Stimulated activated CD8-positive, alpha-beta memory T cell treated with anti-CD3 and anti-CD28 coated beads, Interleukin-2, amount 100 ng/mL, for 1 hour (primary cell): ENCODE measurements around the gene C4orf50.

Source experiments
- DNase-seq, 2 donors: peaks; one replicate each; pipeline ENCODE4 v3.0.0-alpha.2; 2020; ENCODE audit warnings: low read depth in 2 of 2

C4orf50 gene

DNA sequence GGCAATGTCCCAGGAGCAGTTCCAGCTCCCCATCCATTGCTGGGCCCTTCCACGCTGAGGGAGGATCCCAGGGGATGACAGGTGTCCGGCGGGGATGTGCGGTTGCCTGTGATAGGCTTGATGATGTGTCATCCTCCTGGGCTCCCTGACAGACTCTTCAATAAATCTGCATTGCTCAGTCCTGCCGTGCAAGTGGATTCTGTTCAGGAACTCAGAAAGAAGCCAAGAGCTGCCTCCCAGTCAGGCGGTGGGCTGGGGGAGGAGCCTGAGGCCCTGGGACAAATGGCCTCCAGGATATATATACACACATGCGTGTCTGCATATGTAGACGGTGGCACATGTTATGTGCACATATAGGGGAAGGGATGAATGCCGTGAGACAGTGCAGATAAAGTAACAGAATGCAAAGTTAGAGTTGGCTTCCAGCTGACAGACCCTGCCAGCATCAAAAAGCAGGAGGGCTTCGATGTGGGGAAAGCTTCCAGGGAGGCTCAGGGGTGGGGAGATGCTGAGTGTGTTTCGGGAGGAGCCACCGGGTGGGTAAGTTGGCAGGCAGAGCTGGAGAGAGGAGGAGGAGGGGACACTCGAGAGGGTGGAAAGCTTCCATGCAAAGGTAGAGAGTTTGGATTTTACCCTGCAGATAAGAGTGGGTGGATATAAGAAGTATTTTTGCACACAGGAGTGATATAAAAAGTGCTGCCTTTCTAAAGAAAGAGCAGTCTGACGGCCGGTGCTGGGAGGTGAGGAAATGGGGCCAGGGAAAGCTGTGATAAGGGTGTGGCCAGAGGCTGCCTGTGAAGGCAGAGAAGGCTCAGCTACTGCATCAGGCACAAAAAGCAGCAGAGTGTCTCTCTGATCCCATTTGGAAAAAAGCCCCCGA is 96.9 kb downstream of the C4orf50 start:
- no peak for DNase-seq

DNA sequence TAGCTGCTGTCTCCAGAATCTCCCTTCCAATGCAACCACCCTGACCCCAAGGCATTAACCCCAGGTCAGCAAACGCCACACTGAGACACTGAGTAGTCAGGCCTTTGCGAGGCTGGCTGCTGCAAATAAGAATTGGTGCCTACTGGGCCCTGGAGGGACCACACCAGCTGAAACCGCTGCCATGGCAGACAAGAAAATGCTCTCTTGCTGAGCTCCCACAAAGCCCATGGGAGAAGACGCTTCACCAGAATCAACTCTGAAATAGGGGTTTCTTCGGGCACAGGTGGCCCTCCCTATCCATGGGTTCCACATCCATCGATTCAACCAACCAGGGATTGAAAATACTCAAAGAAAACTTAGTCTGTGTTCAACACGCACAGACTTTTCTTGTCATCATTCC is 98.7 kb downstream of the C4orf50 start:
- DNase-seq = no peak

DNA sequence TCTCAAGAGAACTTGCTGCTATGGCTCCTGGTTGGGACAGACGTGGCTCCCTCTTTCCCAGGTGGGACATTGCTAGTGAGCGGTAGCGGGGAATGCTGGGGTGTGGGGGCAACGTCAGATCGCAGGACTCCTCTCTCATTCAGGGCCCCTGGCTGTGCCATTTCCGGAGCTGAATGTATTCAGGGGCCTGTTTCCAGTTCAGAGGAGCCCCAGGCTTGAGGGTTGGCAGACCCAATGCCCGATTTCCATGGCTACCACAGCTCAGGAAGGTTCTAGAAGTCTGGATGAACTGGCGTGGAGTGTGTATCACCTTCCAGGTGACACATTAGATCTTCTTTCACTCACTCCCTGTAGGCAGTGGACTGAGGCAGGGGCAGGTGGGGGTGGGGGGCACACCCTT is 99.2 kb downstream of the C4orf50 start:
- DNase-seq = no peak

DNA sequence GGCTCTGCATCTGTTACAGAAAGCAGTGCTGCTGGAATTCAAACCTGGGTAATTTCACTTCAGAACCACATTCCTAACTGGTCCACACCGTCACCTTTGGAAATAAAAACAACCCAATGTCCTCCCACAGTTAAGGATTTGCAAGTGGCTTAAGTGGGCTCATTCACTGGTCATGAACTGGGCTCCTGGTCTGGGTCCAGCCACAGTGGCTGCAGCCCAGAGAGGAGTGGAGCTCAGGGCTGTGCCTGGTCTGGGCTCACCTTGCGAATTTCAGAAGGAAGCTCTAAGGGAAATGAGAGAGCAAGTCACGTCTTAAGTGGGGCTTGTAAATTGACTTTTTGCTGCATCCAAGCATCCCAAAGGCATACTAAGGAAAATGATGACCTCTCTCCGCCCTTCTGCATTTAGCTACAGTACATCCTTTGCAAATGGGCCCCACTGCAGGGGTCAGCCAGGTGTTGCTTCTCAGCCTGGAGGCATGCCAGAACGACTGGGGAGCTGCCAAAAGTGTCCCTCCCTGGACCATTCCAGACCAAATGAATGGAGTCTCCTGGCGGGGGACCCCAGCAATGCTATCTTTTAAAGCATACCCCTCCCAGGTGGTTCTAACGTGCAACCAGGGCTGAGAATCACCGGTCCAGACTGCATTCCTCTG is 99.8 kb downstream of the C4orf50 start:
- no peak for DNase-seq

DNA sequence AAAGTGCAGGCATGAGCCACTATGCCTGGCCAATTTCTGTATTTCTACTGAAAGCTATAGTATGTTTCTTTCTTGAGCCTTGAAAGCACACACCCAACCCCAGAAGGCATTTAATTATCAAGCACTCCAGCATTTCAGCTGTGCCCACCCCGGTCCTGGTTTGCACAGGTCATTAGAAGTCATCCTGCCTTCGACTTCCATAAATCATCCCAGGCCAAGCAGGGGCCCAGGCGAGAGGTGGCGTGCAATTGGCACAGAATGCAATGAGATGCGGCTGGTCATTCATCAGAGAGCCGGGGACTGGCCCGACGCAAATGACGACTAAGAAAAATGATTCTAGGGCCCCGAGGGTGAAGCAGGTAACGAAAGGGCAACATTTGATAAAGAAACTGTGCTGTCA is 100.6 kb downstream of the C4orf50 start:
- DNase-seq = no peak

DNA sequence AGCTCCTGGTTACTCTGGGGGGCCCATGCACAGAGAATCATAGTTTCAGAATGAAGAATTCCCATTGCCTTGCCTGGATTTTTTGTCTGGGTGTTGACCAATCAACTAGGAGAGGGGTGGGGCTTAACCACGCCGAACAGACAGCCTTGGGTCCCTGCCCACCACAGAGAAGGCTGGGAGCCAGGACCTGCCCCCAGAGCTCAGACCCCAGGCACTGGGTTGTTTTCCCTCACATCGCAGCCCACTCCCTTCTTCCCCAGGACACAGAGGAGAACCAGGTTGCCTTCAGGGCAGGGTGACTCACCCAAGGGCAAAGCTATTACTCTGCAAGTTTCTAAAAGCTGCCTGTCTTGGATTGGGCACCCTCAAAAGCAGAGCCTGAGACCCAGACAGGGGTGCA is 102.0 kb downstream of the C4orf50 start:
- no peak for DNase-seq

DNA sequence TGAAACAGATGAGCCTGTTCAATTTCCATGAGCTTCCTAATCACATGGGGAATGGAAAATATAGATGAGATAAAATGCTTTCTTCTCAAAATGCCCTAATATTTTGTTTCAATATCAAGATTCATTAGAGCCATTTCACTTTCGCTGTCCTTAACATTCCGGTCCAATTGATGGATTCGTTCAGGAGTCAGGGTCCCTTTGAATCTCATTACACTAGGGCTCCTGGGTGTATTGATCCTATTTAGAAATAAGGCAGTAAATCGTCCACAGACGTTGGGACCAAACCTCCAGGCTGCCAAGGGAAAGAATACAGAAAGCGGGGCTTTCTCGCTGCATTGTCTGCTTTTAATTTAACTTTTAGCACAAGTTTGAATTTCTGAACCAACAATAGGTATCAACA is 104.8 kb downstream of the C4orf50 start:
- no peak for DNase-seq

DNA sequence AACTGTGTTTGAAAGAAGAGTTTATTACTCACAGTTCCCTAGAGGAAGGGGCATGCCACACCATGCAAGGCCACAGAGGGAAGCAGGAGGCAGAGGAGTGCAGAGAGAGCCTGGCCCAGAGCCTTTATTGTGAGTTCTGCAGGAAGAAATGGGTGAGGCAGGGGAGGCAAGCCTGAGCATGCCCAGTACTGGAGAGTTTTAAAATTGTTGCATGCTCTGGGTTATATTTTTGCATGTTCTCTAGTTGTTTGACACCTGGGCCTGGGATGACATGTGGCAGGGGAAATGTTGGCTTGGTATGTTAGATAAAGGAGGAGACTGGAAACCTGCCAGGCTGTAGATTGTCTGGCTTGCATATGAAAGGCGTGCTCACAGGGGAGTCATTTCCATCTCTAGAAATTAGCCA is 105.6 kb downstream of the C4orf50 start:
- no peak for DNase-seq

DNA sequence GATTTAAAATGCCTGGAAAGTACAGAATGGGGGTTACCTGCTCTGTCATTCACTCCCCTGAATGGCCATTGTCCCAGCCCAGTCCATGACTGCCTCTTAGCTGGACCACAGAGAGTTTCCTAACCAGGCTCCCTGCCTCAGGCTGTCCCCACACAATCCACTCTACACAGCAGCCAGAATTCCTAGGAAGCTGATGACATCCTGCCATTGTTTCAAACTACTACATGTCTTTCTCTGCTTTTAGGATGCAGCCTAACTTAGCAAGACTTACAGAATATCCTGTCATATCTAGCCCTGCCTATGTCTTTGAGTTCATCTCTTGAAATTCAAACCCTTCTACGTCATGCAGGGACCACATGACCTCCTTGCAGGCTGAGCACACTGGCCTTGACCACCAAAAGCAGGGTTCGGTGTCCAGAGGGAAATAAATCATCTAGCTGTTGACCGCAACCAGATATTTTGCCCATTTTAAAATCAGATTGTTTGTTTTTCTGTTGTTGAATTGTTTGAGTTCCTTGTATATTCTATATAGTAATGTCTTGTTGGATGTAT is 109.3 kb downstream of the C4orf50 start:
- no peak for DNase-seq

DNA sequence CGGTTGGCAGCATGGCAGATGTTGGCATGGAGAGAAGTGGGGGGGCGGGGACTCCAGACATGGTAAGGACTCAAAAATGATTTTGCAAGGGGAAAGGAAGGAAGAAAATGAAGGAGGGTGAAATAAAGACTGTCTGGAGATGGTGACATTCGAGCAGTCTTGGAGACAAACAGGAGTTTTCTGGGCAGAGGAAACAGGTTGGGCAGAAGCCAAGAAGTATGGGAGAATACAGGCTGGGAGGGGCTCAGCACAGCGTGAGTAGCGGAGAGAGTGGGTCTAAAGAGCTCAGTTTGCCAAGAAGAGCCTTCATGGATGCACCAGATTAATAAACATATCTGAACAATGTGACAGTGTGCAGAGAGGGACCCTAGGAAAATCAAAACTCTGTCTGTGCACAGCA is 112.0 kb downstream of the C4orf50 start:
- DNase-seq = no peak

DNA sequence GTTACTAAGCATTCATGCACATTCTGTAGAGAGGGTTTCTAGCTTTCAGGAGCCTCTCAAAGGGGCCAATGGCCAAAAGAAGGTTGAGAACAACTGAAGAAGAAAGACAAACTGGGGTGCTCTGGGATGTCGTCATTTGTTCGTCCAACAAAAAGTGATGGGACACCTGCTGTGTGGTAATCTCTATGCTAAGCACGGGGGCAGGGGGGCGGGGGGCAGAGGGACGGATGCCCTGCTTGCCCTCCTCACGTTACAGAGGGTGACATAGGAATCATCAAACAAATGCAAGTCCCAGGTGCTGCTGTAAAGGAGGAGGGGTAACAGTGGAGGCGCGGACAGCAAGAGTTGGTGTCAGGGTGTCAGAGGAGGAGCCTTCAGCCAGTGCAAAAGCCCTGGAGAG is 112.5 kb downstream of the C4orf50 start:
- DNase-seq = no peak

DNA sequence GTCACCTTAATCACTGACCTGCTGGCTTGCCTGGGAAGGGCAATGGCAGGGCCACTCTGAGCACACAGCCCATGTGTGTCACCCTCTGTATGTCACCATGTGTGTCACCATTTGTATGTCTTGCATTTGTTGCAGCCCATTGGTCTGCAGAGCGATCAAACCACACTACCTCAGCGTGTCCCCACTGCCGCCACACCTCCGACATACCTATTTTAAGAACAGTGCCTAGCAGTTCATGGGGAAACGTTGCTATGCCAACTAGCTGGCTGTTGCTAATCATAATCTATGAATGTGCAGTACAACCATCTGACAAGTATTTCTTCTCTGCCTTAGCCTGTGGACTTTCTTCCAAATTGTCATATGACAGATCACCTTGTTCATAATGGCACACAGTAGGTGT is 117.4 kb downstream of the C4orf50 start:
- DNase-seq = no peak

DNA sequence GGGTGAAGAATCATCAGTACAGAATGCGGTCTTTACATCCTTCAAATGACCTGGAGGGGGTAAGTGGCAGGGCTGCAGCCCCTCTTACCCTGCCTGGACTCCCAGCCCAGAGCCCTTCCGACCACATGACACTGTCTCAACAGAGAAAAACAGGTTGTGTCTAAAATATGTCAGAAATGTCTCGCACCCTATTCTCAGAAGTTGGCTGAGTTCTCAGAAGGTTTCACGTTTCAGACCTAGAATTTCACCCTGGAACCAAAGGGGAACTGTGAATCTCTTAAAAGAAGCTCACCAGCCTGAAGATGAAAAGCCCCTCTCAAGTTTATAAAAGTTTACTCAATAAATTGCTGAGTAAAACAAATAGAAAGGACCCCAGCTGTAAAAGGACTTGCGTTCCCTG is 118.3 kb downstream of the C4orf50 start:
- no peak for DNase-seq

DNA sequence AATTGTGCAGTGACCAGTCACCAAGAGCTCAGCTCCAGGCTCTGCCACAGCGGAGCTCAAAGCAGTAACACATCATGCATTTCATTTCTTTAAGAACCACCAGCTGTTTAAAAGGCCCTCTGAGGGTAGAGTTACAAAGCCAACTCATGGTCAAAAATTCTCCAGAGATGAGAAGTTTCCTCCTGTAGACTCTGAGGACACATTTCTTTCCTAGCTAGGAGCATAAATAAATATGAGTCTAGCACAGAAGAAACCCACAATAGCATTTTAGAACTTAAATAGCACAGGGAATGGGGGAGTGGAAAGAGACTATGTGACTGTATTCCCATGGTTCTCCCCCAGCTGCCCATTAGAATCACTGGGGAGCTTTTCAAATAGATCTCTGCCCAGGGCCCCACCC is 118.8 kb downstream of the C4orf50 start:
- no peak for DNase-seq

DNA sequence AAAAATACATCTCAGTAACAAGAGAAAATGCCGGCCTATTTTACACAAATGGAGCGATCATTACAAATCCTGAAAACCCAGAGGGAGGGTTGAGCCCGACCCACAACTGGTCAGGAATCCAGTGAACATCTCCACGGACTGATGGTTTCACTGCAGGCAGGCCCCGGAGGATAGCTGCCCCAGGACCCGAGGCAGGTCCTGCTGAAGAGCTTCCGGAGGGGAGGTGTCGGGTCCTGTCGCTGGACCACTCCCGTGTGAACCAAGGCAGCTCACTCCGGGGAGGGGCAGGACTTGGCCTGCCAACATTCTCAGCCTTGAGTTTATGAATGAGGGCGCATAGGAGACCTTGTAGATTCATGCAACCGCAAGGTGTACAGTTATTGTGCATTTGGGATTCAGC is 120.6 kb downstream of the C4orf50 start:
- no peak for DNase-seq

DNA sequence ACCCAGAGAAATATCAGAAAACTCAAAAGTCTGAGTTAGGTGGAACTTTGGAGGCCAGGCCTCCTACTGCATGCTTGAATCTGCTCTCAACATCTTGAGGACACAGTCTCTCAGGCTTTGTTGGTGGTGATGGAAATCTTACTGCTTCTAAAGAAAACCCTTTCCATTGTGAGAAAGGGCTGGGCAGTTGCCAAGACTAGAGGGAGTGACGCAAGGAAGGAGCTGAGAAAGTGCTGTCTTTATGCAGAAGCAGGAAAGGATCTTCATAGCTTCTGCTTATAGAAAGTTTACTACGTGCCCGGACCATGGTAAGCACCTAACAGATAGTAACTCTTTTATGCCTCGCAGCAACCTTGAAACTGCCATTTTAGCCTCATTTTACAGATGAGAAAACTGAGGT is 122.9 kb downstream of the C4orf50 start:
- DNase-seq = no peak

DNA sequence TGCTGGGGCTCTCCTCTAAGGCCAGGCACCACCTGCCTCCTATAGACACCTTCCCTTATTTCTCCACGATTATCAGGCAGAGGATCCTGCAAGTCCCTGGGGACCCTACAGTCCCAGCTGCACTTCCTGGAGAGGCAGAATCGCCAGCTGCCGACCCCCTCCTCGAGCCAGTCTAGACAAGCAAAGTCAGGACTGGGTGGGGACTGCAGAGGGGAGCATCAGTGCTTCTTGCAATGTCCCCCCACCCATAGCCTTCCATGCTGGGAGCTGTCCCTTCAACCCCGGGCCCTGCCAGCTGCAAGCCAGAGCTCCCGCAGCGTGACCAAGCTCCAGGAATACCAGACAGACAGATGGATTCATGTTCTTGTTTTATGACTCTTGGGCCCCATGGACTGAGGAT is 124.0 kb downstream of the C4orf50 start:
- no peak for DNase-seq

DNA sequence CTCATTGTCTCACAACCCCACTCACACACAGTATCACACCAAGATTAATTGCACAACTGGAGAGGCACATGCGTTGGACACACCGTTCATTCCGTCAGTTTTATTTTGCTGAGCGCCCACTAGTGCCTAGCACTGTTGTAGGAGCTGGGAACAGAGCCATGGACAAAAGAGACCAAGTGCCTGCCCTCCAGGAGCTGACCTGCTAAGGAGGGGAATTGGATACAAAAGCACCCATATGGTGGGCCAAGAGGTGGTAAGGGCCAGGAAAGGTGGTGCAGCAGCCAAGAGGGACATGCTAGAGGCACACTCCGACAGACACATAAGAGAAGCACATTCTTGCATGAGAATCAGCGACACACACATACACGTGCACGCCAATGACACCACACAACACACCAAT is 124.6 kb downstream of the C4orf50 start:
- no peak for DNase-seq

DNA sequence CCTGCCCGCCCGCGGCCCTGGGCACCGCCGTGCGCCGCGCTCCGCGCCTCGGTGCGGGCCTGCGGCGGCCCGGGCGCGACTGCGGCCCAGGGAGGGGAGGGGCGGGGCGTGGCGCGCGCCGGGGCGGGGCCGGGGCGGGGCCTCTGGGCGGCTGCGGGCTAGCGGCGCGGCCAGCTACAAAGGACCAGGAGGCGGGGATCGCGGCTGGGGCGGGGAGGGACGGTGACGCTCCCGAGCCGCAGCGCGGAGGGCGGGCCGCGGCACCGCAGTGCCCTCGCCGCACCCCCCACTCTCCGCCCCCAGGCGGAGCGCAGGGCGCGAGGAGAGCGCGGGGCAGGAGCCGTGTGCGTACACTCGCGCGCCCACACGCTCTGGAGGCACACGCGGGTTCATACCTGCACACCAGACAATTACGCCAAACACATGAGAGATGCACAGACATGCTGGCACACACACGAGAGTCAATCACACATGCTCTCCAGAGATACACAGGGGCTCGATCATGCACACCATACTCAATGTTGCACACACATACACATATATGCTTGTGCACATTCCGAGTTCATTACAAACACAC is 125.1 kb downstream of the C4orf50 start, which contains the start of gene CRMP1:
TSS of gene CRMP1 (minus strand) at position 83 of the 577 bp plus-strand sequence. CDS start 117 bp downstream, outside the sequence.
- DNase-seq = no peak

DNA sequence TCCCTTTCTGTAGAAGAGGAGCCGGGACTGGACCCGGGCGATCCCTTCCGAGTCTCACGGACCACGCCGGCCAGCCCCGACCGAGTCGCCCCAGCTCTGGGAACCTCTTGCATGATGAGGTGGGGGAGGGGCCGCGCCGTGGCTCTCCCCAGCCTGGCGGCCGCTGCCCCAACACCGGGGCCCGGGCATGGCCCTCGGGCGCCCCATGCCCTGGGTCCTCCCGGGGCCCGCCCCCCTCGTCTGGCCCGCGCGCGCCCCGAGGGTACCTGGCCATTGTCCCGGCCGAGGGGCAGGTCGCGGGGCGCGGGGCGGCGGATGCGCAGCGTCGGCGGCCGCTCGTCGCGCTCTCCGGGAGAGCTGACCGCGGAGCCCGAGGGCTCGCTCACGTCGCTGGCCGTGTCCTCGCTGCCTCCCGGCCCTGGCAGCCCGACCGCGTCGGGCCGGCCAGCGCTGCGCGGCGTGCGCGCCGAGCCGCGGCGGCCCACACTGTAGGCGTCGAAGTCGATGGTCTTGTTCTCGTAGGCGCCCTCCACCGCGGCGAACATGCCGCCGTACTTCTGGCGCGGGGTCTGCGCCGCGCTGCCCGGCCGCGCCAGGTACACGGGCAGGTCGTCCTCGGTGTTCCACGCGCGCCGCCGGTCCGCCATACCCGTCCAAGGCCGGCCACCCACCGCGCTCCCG is 125.8 kb downstream of the C4orf50 start:
- DNase-seq = no peak

DNA sequence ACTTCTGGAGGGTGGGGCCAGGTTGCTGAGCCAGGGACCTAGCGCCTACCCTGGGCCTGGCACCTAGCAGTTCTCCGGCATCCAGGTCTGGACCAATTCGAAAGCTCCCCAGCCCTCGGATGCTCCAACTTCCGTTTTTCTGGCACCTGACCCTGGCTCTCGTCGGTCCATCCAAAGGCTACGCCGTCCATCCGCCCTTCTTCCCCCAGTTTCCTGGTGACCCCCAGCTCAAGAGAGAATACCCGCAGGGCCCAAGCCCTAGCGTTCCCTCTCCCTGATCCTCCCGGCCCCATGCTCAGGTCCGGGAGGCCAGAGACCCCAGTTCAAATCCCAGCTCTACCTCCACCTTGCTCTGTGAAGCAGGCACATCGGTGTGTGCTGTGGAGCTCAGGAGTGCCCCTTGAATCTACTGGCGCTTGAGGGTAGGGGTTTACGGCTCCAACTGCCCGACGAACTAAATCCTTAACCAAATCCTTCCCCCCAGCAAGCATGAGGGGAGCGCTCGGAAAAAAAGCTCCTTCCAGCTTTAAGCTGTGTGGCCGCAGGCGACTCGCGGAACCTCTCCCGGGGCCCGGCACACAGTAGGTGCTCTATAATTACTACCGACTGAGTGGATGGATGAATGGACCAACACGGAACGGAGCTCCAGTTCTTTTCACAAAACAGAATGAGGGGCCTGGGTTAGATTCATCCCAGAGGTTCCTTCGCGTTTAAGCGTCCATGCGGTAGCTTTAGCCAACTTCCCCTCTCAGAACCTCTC is 126.5 kb downstream of the C4orf50 start:
- no peak for DNase-seq
